GM19328 (cell line): ENCODE measurements around the gene ACR.
"Not testable (repeated sequence)": the region's sequence is repeated elsewhere in the genome, so short reads cannot be mapped to it uniquely, and the experiment has no call there.

Experiments
- ATAC-seq: cut with Tn5 transposase; IDR thresholded peaks from one replicate; pipeline ENCODE4 v1.9.1; 2021; ENCODE audit warnings: mild to moderate bottlenecking, moderate library complexity; ENCODE audit not compliant: unreplicated experiment

ACR gene

GRCh38 chr22:50764288-50764687, 26.3 kb downstream of the ACR start:
- not testable (repeated sequence) for ATAC-seq

- not testable (repeated sequence) for ATAC-seq
Measured at GRCh38 chr22:50775132-50775531, 37.1 kb downstream of the ACR start.

- not testable (repeated sequence) for ATAC-seq
Measured at GRCh38 chr22:50777631-50778030, 39.6 kb downstream of the ACR start.

GRCh38 chr22:50780244-50780643, 42.2 kb downstream of the ACR start:
- ATAC-seq, result not testable (repeated sequence)

- not testable (repeated sequence) for ATAC-seq
Measured at GRCh38 chr22:50782253-50782652, 44.2 kb downstream of the ACR start.

GRCh38 chr22:50783033-50783879, 45.3 kb downstream of the ACR start, which contains the start of gene RABL2B:
Gene RABL2B (minus strand): TSS chr22:50783636. CDS start chr22:50782294, 1,342 bp downstream.
- peak; percentile 91 for ATAC-seq

- ATAC-seq, result peak; percentile 25
Measured at GRCh38 chr22:50783880-50784276, 45.9 kb downstream of the ACR start.

GRCh38 chr22:50785289-50785688, 47.3 kb downstream of the ACR start:
- not testable (repeated sequence) for ATAC-seq

- not testable (repeated sequence) for ATAC-seq
Measured at GRCh38 chr22:50786936-50787335, 48.9 kb downstream of the ACR start.
